NCI-H345 (cell line): Measurements from ENCODE around the gene COL12A1.
A peak's percentile ranks its signal among the peaks of the same experiment; 100 is the strongest.

Source experiments
- DNase-seq: peaks from one replicate; lab custom pipeline; 2025; lab: John Stamatoyannopoulos, UW

Gene COL12A1

DNA sequence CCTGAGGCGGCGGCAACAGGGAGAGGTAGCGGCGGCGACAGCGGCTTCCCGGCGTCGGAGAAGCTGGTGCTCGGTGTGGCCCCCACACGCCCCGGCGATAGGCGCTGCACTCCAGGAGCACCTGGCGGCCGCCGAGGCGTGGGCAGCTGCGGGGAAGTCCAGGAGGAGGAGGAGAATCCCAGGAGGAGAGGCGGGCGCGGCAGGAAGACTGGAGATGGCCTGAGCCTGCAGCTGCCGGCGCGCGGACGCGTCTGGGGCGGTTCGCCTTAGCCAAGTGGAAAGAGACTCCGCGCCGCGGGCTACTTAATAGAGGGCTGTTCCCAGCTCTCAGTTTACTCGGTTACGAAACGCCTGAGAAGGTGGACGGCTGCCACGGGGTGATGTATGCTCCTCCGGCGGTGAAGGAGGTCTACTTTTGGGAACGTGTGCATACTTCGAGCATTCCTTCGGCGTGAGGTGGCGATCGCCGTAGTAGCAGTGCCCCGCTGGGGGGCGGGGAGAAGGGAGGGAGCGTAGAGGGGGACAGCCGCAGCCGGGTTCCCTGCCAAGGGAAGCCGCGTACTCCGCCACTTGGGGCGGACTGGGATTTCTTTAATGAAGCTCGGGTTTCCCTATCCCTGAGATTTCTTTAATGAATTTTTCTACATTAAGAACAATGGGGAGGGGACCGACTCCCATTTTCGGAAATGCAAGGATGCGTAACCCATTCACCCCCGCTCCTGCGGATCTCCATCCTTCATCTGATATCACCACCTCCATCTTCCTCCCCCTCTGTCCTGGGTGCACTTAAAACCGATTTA, at the start of gene COL12A1:
Gene COL12A1 (minus strand): TSS at position 278 of the 800 bp plus-strand sequence. CDS start 3,261 bp downstream, outside the sequence.
- DNase-seq = peak; percentile 37

DNA sequence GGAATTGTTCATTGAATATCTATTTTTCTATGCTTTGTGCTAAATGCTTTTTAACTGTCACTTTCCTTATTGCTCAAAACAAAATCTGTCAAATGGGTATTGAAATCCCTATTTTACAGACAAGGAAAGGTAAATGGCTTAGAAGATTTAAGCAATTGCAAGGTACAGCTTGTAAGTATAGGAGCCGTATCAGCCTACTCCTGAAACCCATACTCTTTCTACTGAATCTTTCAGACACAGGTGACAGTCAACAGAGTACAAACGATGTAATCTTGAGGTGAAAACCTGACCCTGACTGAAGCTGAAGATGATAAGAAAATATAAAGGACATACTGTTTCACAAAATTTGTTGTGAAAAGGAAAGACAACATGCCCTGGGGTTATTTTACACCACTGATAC, 44.7 kb upstream of the COL12A1 start:
- no peak for DNase-seq

DNA sequence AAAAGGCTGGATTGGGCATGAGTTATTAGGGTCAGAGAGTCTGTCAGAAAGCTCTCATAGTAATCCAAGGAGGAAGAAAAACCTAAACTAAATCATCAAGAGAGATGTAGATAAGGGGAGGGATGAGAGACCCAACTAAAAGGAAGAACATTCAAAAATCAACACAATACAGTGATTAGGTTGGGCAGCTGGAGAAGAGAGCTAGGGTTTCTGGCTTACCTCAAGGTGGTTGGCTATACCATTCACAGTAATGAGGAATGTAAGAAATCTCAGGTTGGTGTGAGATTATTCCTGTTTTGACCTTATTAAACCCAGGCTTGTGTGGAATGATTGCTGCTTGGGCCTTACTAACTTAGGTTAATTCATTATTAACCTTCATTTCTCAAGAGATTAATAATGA, 44.0 kb upstream of the COL12A1 start:
- DNase-seq = no peak

DNA sequence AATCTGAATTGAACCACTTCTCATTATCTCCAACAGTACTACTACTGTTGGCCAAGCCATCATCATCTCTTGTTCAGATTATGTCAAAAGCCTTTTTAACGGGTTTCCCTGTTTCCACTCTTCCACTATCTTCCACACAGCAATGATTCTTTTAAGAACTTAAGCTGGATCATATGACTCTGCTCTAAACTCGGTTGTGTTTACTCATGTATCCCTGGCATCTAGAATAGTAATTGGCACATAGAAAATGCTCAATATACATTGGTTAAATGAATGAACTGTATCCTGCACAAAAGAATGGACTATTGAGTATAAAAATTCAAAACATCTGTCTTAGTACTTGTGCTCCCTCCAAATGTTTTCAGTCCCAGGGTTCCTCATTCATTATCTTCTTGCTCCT, 40.5 kb upstream of the COL12A1 start:
- no peak for DNase-seq

DNA sequence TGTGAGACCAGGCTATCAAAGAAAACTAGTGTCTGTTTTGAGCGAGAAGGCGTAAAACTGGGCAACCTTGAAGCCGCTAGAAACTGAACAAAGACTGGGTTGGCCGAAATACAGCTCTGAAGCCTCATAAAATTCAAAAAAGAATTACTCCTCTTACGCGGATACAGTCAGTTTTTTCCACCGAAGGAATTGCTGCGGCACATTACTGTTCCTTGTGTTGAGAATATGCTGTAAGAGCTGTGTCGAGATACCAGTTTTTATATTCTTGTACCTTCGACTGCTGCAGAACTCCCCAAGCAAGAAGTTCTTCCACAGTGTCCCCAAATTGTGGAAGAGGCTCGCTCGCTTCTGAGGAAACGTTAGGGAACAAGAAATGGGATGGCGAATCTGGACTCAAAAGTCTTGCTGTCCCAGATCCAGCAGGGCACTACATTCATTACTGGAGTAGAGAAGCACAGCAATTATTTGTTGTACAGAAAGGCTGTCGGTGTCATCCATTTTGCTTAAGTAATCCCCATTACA, 38.3 kb upstream of the COL12A1 start:
- DNase-seq = no peak

DNA sequence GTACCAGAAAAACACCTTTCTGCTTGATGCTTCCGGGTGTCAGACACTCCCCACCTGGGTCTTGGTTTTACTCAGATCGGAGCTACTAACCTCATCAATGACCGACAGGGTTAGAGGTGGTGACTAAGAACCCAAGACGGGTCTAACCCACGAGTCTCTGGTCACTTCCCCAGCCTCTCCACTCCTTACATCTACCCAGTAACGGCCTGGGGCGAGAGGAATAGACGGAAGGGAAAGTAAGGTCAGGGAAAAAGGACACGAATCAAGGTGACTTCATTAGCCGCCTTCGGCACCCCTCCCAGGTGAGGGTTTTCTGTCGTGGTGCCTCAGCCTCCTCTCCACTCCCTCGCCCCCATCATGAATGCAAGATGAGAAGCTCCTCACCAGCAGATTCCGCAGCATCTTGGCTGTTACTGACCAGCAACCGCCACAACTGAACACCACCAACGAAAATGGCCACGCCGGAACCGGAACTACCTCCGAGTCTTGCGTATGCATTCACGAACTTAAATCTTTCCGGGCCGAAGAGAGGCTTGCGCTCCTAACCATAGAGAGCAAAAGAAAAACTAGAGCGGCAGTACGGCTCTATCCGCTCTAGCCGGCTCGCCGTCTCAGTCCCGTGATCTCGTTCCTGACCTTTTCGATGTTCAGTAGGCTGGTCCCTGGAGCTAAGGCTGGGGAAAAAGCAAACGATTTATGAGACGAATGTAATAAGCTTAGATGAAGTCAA, 37.6 kb upstream of the COL12A1 start, which contains the start of gene COX7A2:
Gene COX7A2 (minus strand): TSS at position 469 of the 730 bp plus-strand sequence. CDS start 67 bp downstream, at position 402.
- DNase-seq = peak; percentile 97

DNA sequence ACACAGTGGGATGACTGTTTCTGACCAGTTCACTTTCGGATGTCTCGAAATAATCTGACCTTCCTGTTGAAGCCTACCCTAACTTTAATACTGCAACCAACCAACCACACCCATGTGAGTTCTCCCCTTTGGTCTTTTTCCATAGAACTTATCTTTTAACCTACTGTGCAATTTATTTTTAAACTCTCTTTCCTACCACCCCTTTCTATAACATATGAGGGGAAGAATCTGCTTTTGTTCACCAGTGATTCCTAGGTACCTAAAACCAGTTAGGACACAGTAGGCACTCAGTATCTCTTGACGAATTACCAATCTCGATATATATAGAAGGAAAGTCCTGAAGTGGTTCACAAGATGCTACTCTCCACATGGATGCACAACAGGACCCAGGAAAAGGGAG, 30.8 kb upstream of the COL12A1 start:
- DNase-seq = no peak

DNA sequence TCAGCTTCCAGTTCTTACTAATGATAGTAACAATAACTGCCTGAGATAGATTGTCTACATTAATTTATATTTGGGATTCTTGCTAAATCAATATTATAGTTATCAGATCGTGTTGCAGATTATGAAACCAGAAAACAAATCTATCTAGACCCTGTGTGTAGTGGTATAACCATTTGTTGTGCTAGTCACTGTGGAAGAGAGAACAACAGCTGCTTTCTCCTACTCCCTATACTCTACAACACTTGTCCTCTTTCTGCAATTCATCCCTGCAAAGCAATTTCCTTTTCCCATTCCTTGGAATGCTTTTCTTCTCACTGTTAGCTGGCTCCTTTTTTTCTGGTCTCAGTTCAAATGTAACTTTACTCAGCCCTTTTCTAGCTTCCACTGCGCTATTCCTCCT, 29.4 kb upstream of the COL12A1 start:
- no peak for DNase-seq

DNA sequence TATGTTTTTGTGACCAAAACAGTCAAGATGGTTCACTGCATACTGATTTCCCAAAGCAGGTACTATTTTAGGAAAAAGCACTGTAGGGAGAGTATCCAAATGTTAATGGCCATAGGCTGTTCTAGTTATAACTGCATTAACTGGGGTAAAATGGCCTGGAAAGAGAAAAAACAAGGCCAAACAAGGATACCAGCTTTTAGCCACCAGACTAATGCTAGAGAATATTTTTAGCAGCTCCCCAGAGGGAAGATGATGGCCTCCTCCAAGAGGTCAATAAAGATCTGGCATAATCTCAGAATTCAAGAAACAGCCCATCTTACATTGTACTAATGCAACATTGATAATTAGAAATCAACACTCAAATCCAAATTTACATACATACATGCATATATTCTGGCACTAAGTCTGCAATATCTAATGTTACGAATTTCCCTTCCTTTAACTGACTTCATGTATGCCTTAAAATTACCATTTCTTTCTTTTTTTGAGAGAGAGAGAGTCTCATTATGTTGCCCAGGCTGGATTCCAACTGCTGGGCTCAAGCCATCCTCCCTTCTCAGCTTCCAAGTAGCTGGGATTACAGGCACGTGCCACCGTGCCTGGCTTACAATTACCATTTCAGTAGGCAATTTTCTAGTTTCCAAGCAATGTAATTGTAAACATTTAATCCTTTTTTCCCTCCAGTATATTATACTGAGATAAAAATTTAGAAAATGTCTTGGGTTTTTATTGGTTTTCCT, 28.4 kb upstream of the COL12A1 start:
- no peak for DNase-seq

DNA sequence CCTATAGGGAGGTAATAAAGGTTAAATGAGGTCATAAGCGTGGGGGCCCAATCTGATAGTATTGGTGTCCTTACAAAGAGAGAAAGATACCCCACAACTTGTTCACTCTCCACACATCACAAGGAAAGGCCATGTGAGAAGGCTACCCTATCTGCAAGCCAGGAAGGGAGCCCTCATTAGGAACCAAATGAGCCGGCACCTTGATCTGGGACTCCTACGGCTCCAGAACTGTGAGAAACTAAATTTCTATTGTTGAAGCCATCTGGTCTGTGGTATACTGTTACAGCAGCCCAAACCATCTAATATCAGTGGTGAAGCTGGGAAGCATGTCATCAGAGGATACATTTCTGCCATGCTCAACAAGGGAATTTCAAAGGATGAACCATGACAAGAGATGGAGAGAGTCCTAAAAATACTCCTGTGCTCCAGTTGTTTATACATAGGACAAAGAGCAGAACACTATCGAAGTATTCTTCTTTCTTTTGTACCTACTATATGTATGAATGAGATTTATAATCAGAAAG, 27.3 kb upstream of the COL12A1 start:
- DNase-seq = peak; percentile 7

DNA sequence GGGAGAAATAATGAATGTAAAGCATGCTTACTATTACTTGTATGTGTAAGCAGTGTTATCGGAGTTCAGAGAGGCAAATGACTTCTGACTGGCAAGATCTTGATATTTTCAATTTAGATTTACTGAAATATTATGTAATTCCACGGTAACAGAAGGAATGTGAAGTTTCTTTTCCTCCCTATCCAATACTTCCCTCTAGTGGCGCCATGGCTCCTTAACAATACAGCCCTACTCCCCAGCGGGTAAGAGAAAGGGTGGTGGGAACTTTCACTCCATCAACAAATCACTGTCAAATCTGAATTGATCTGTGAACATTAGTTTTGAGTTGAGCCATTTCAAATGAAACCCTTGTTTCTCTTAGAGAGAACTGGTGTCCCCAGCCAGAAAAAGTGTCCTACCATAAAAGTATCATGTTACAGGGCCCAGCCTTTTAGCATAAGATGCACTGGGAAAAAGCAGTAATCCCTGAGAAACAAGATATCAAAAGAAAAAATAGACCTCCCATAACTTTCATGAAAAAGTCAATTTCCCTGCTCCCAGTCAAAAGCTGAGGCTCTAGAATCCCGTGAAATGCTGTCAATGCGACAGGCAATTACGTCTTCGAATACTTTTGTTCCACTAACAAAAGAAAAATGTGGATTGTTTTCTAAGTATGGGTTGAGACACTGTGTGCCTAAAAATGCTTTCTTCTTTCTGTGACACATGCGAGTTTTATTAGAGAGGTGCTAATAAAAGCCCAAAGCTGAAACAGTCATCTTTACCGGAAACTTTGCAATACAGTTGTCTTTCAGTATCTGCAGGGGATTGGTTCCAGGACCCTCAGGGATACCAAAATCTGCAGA, 24.9 kb upstream of the COL12A1 start:
- DNase-seq = no peak

DNA sequence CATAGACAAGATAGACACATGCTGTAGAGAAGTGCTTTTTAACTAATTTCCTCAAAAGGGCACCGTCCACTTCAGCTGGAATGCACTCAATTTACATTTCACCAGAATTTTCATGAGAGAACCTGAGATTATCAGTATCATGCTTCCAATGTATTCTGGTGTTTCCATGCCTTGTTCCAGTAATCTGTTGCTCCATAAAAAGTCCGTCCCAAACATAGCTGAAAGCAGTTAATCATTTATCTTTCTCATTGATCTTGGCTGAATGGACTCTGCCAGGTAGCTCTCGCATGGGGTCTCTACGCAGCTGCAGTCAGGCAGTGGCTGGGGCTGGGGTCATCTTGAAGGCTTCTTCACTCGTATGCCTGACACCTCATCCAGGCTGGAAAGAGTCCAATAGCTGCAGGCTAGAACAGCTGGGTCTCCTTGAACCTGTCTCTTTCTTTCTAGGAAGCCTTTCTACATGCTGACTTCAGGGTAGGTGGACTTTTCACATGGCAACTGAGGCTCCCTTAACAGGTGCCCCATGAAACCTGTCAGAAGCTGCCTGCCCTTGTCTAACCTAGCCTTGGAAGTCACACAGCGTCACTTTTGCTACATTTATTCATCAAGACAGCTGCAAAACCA, 18.6 kb upstream of the COL12A1 start:
- DNase-seq = no peak

DNA sequence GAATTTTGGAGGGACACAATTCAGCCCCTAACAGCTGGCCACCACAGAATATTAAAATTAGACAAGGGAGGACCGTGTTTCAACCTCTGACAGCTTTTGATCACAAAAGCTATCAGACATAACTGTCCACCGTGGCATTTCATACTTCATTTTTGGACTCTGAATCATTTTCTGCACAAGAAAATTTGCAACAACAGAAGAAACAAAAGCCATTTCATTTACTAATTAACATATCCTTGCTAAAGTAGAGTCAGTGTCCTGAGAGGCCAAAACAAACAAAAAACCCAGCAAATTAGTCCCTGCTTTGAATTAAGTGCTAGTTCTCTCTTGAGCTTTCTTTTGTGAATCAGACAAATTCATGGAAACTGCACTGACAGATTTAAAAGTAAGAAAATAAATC, 17.6 kb upstream of the COL12A1 start:
- DNase-seq = no peak

DNA sequence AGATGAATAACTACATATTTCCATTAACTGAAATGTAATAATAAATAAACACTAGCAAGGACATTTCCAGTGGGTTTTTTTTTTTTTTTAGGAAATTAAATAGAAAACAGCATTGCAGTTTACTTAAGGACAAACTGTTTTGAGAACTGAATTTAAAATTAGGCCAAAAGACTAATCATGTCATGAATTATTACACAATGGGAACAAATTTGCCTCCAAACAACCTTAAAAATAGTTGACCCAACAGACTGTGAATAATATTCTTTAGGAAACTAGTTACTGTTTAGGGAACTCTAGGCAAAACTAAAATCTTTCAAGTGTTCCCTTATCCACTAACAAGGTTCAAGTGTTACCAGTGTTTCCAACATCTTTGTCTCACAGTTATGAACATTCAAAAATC, 16.4 kb upstream of the COL12A1 start:
- no peak for DNase-seq

DNA sequence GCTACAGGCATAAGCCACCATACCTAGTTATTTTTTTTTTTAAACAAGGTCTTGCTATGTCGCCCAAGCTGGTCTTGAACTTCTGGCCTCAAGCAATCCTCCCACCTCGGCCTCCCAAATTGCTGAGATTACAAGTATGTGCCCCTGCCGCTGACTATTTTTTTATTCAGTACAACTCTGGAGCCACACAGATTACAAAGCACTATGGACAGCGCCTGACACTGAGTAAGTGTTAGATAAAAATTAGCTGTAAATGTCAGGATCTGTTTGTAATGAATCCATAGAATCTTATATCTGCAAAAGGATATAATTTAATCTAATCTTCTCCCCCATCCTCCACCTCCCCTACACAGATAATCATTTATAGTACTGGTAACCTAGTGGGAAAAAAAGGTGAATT, 15.3 kb upstream of the COL12A1 start:
- DNase-seq = no peak

DNA sequence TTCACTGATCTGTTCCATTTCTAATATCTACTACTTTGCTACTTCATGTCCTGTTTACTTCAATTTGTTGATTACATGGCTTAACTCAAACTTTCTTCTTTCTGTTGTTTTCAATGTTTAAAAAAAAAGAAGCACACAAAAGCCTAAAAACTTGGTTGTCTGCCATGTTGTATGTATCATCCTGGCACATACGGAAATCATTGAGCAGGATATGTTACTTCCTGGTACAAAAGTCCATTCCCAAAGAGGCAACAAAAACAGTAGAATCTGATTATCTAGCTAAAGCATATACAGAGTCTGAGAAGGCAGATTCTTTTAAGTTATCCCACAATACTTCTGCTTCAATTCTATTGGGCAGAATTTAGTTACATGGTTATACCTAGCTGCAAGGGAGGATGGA, 14.5 kb upstream of the COL12A1 start:
- no peak for DNase-seq

DNA sequence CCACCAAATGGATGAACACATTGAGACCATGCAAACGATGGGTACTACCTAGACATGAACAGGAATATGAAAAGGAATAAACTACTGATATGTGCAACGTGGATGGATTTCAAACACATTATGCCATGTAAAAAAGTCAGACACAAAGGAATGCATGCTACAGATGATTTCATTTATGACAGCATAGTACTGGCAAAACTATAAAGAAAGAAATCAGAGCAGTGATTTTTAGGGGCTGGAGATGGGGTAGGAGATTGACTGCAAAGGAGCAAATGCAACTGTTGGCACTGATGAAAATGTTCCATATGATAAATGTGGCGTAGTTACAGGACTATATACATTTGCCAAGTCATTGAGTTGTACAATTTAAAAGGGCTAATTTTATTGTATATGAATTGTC, 13.4 kb upstream of the COL12A1 start:
- DNase-seq = no peak

DNA sequence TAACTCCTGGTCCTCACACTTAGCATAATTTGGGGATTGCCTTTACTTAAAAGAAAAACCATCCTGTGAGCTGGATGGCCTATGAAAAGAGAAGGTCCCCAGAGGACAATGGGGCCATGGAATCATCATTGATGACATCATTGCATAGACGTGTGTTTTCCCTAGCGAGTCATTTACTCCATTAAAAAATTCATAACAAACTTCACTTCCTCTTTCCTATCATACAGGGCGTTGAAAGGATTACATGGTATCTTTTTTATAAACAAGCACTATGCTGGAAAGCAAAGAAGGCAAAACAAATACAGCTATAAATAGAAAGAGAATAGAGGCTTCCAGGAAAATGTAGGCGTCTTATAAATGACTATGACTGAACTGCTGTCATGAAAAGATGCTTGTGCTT, 11.3 kb upstream of the COL12A1 start:
- DNase-seq = no peak

DNA sequence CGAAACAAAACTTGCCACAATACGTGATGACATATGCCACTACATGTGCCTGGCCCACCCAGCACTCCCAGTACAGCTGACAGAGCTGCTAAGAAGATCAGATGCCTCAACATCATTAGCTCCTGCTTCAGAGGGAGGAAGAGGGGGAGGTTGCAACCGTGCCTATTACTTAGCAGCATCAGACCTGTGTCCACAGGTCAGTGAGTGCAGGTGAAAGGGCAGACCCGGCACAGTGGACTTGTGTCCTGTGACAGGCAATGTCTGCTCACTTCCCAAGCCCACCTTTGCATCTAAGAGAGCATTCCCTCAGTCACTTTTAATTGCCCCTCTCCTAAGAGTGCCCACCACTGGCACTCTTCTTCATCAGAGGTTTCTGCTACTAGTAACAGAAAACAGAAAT, 9.4 kb upstream of the COL12A1 start:
- no peak for DNase-seq

DNA sequence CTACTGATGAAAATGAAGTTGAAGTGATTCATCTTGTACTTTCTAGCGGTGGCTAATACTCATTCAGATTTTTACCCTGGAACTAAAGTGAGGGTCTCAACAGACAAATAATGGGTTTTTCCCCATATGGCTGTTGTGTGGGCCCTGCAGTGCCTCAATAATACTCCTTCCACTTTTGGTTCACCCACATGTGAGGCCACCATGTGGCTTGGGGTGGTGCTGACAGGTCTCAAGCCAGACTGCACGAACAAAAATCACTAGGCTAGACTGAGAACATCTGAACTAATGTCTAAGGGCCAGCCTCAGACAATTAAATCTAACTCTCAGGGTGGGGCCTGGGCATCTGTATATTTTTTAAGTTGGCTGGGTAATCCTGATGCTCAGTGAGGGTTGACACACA, 7.9 kb upstream of the COL12A1 start:
- no peak for DNase-seq

DNA sequence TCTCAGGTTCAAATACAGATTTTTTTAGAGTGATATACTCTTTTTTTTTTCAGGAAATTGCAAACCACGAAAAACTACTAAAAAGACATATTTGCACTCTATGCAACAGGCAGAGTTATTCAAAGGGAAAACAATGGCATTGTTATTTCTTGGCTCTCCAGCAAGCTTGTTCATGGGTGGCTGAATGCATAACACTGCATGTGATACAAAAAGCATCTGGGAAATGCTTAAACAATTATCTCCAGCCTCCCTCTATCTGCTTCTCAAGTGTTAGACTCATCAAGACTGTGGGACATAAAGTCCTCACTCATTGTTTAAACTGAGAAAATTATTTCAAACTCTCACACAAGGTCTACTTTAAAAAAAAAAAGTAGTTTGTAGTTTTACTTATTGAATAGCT, 7.3 kb upstream of the COL12A1 start:
- DNase-seq = no peak
